Spleen (tissue), 7 donors: Measurements from ENCODE around the gene TMSB4X.

ENCODE experiments used
- POLR2A ChIP-seq, 3 donors: fragments of 450-650 bp; IDR thresholded peaks; one replicate each; pipeline ENCODE4 v1.5.1; 2017; ENCODE audit warnings: antibody characterized with exemption in 3 of 3, mild to moderate bottlenecking in 1 of 3
- TF ChIP-seq, protein P1 (sequence below), 11 experiments: fragments of 200-600 bp in 7 of 11; fragments of 450-650 bp in 4 of 11; sonication (generic) in 4 of 11; IDR thresholded peaks in 8 of 11; conservative IDR thresholded peaks in 3 of 11; 1 replicate in 7 of 11; 2 replicates in 4 of 11; pipeline versions ENCODE4 v1.4.0 to v1.8.0; 2016 to 2021; ENCODE audit warnings: antibody characterized with exemption in 11 of 11, inconsistent platforms in 4 of 11, mild to moderate bottlenecking in 1 of 11
- donor health status: DM: no; HTN: no; CAD: no; lungs with moderate emphysema.
- donor health status: DM: no; HTN: no; CAD: no.
- donor health status: DM: no; HTN: no; CAD: no.

DNA sequence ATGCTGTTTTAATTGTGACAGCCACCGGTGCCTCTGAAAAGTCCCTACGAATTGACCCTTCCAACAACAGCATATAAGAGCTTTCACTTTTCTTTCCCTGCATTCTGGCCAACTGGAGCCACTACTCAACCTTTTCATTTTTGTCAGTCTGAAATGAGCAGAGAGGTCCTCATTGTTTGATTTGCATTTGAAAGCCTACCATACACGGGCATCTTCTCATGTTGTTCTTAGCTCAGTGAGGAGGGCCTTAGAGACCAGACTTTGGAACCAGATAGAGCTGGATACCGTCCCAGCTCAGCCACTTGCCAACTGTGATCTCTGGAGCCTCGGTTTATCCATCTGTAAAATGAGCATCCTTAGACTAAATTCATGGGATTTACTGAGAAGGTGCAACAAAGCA is 16.9 kb upstream of the TMSB4X start:
- TF ChIP-seq, protein P1, sequence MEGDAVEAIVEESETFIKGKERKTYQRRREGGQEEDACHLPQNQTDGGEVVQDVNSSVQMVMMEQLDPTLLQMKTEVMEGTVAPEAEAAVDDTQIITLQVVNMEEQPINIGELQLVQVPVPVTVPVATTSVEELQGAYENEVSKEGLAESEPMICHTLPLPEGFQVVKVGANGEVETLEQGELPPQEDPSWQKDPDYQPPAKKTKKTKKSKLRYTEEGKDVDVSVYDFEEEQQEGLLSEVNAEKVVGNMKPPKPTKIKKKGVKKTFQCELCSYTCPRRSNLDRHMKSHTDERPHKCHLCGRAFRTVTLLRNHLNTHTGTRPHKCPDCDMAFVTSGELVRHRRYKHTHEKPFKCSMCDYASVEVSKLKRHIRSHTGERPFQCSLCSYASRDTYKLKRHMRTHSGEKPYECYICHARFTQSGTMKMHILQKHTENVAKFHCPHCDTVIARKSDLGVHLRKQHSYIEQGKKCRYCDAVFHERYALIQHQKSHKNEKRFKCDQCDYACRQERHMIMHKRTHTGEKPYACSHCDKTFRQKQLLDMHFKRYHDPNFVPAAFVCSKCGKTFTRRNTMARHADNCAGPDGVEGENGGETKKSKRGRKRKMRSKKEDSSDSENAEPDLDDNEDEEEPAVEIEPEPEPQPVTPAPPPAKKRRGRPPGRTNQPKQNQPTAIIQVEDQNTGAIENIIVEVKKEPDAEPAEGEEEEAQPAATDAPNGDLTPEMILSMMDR (IDR thresholded peaks at IDR 0.05 in 8 of 11, conservative IDR thresholded peaks at IDR 0.05 in 3 of 11), result no peak
- no peak for TF ChIP-seq POLR2A (IDR thresholded peaks at IDR 0.05)
